Caco-2 (cell line): ENCODE results near the gene MAGI1. TPM values are rescaled to one million over a fixed set of nuclear protein-coding genes. Genes with fewer than 3 reads are reported as not detected.

Experiments
- BruUV-seq: library from RNA; stranded (reverse); fragments of 400-500 nt; replicated peaks from 2 replicates; lab custom pipeline; 2021; lab: Mats Ljungman, UMichigan
- CTCF ChIA-PET: fragments of 300-600 bp; sonication (Branson Sonifier 250); formaldehyde crosslinking; loops from one replicate; lab custom pipeline; 2022; ENCODE audit warnings: antibody characterized with exemption; lab: Charles Lee
- POLR2A ChIA-PET: fragments of 300-600 bp; sonication (Branson Sonifier 250); formaldehyde crosslinking; loops from one replicate; lab custom pipeline; 2022; ENCODE audit warnings: antibody characterized with exemption; lab: Charles Lee
- DNase-seq, 2 experiments: peaks; one replicate each; pipeline versions ENCODE4 v3.0.0 to v3.0.0-alpha.2; 2020 to 2022
- H3K27me3 ChIP-seq: replicated peaks from 2 replicates; pipeline ENCODE4 v1.6.0; 2011; ENCODE audit warnings: low read length; ENCODE audit not compliant: control insufficient read depth, insufficient read depth
- H3K36me3 ChIP-seq: 2 replicates; pipeline ENCODE4 v1.5.1; 2011; ENCODE audit warnings: low read length; ENCODE audit not compliant: control insufficient read depth, insufficient read depth
- H3K4me1 ChIP-seq: fragments of 250-450 bp; sonication (Bioruptor Pico); 2 replicates; pipeline ENCODE4 v1.5.1; 2020; ENCODE audit warnings: mild to moderate bottlenecking
- H3K4me3 ChIP-seq: 2 replicates; pipeline ENCODE4 v1.5.1; 2011; ENCODE audit warnings: low read depth, mild to moderate bottlenecking, control low read depth, low read length
- H3K9me3 ChIP-seq: fragments of 250-450 bp; sonication (Bioruptor Pico); 2 replicates; pipeline ENCODE4 v1.5.1; 2020; ENCODE audit warnings: mild to moderate bottlenecking, moderate library complexity
- H3K27ac Mint-ChIP-seq: one replicate; pipeline ENCODE4 v1.8.0; 2022; ENCODE audit warnings: mixed read lengths; ENCODE audit not compliant: unreplicated experiment
- H3K27me3 Mint-ChIP-seq: one replicate; pipeline ENCODE4 v1.8.0; 2022; ENCODE audit warnings: mixed read lengths; ENCODE audit not compliant: insufficient read depth, unreplicated experiment
- H3K36me3 Mint-ChIP-seq: one replicate; pipeline ENCODE4 v1.8.0; 2022; ENCODE audit warnings: mild to moderate bottlenecking, mixed read lengths; ENCODE audit not compliant: insufficient read depth, unreplicated experiment
- H3K4me1 Mint-ChIP-seq: one replicate; pipeline ENCODE4 v1.8.0; 2022; ENCODE audit warnings: low read depth, mixed read lengths; ENCODE audit not compliant: unreplicated experiment
- H3K4me3 Mint-ChIP-seq: one replicate; pipeline ENCODE4 v1.8.0; 2022; ENCODE audit warnings: mild to moderate bottlenecking, moderate library complexity, mixed read lengths; ENCODE audit not compliant: unreplicated experiment
- H3K9me3 Mint-ChIP-seq: one replicate; pipeline ENCODE4 v1.8.0; 2022; ENCODE audit warnings: mixed read lengths; ENCODE audit not compliant: unreplicated experiment
- CTCF ChIP-seq, 2 experiments: fragments of 200-600 bp in 1 of 2; IDR thresholded peaks; 1 replicate in 1 of 2; 2 replicates in 1 of 2; pipeline versions ENCODE4 v1.5.1 to v1.8.0; 2011 to 2022; ENCODE audit warnings: antibody characterized with exemption in 1 of 2, control low read depth in 1 of 2, inconsistent platforms in 1 of 2, low read depth in 1 of 2, low read length in 1 of 2, mild to moderate bottlenecking in 1 of 2, moderate library complexity in 1 of 2; ENCODE audit not compliant: insufficient read depth in 1 of 2, severe bottlenecking in 1 of 2, unreplicated experiment in 1 of 2
- intact Hi-C: fragments of 100-400 bp; cut with micrococcal nuclease; formaldehyde crosslinking; loops from one replicate; pipeline ENCODE4 v1.10.0; 2022; ENCODE audit not compliant: unreplicated experiment
- total RNA-seq: library from RNA; stranded (reverse); gene quantifications from 2 replicates; pipeline ENCODE4 v1.2.3, GENCODE V29; 2022

MAGI1 gene
- total RNA-seq, 1 experiment from 2014 or later, result 64.9 TPM

GRCh38 chr3:65576228-65576627 is 462.5 kb downstream of the MAGI1 start:
- no peaks in the 10 kb centered on the region for H3K36me3 Mint-ChIP-seq
- BruUV-seq, result no TSS peak
- peaks cover 15% of the 10 kb centered on the region for H3K4me1 Mint-ChIP-seq
- intact Hi-C loops, result no loop called here
- no peaks in the 10 kb centered on the region for H3K36me3 ChIP-seq
- H3K4me1 ChIP-seq, result peaks cover 10% of the 10 kb centered on the region; the same call in 1 of the 2 replicates
- no peaks in the 10 kb centered on the region for H3K9me3 Mint-ChIP-seq
- no peak for TF ChIP-seq CTCF (IDR thresholded peaks at IDR 0.05; ENCODE audit: insufficient read depth in 1 of 2, low read depth in 1 of 2, low read length in 1 of 2, severe bottlenecking in 1 of 2, unreplicated experiment in 1 of 2)
- CTCF ChIA-PET, result no interaction called here
- no peak for DNase-seq
- H3K27me3 ChIP-seq, result no peaks in the 10 kb centered on the region
- no peak overlapping the region for H3K27ac Mint-ChIP-seq
- no peak overlapping the region for H3K4me3 Mint-ChIP-seq
- no peaks in the 10 kb centered on the region for H3K27me3 Mint-ChIP-seq
- H3K9me3 ChIP-seq, result peaks cover 5% of the 10 kb centered on the region; the same call in 1 of the 2 replicates
- POLR2A ChIA-PET, result no interaction called here
- no peak overlapping the region for H3K4me3 ChIP-seq

GRCh38 chr3:65575376-65575840 is 463.3 kb downstream of the MAGI1 start:
- H3K4me1 Mint-ChIP-seq, result peaks cover 15% of the 10 kb centered on the region
- H3K36me3 Mint-ChIP-seq, result no peaks in the 10 kb centered on the region
- no peak for TF ChIP-seq CTCF (IDR thresholded peaks at IDR 0.05; ENCODE audit: insufficient read depth in 1 of 2, low read depth in 1 of 2, low read length in 1 of 2, severe bottlenecking in 1 of 2, unreplicated experiment in 1 of 2)
- ChIA-PET CTCF (no interaction called here), POLR2A (no interaction called here)
- BruUV-seq, result no TSS peak
- no peak for DNase-seq
- peaks cover 5% of the 10 kb centered on the region; the same call in 1 of the 2 replicates for H3K9me3 ChIP-seq
- no peaks in the 10 kb centered on the region for H3K36me3 ChIP-seq
- no peak overlapping the region for H3K4me3 ChIP-seq
- no peak overlapping the region for H3K27ac Mint-ChIP-seq
- H3K27me3 ChIP-seq, result no peaks in the 10 kb centered on the region
- H3K4me1 ChIP-seq, result peaks cover 10% of the 10 kb centered on the region; the same call in 1 of the 2 replicates
- no peak overlapping the region for H3K4me3 Mint-ChIP-seq
- H3K9me3 Mint-ChIP-seq, result no peaks in the 10 kb centered on the region
- no peaks in the 10 kb centered on the region for H3K27me3 Mint-ChIP-seq
- intact Hi-C loops, result no loop called here

GRCh38 chr3:65573548-65574116 is 465.1 kb downstream of the MAGI1 start:
- DNase-seq, result no peak
- Mint-ChIP-seq H3K36me3 (peaks cover 6% of the 10 kb centered on the region), H3K4me1 (peaks cover 15% of the 10 kb centered on the region), H3K4me3 (no peak overlapping the region), H3K27me3 (no peaks in the 10 kb centered on the region), H3K9me3 (no peaks in the 10 kb centered on the region), H3K27ac (no peak overlapping the region)
- H3K9me3 ChIP-seq, result peaks cover 5% of the 10 kb centered on the region; the same call in 1 of the 2 replicates
- intact Hi-C loops, result no loop called here
- CTCF ChIA-PET, result no interaction called here
- peaks cover 10% of the 10 kb centered on the region; the same call in 1 of the 2 replicates for H3K4me1 ChIP-seq
- no TSS peak for BruUV-seq
- POLR2A ChIA-PET, result no interaction called here
- H3K36me3 ChIP-seq, result no peaks in the 10 kb centered on the region
- H3K27me3 ChIP-seq, result no peaks in the 10 kb centered on the region
- no peak for TF ChIP-seq CTCF (IDR thresholded peaks at IDR 0.05; ENCODE audit: insufficient read depth in 1 of 2, low read depth in 1 of 2, low read length in 1 of 2, severe bottlenecking in 1 of 2, unreplicated experiment in 1 of 2)
- no peak overlapping the region for H3K4me3 ChIP-seq
